ENCODE data around the gene PAX3.

The PAX3 gene

GRCh38 chr2:222310747-222311318 lies 12.0 kb upstream of the PAX3 start:
- no peak for DNase-seq (ENCODE audit: low read depth in 2 of 2)

- no peak for DNase-seq (ENCODE audit: low read depth in 2 of 2)
Measured at GRCh38 chr2:222309766-222310165, 11.0 kb upstream of the PAX3 start.

- no peak for DNase-seq (ENCODE audit: low read depth in 2 of 2)
Measured at GRCh38 chr2:222309361-222309760, 10.6 kb upstream of the PAX3 start.

- DNase-seq (ENCODE audit: low read depth in 2 of 2) = no peak
Measured at GRCh38 chr2:222307978-222308730, 9.4 kb upstream of the PAX3 start.

GRCh38 chr2:222307143-222307756 lies 8.5 kb upstream of the PAX3 start:
- DNase-seq (ENCODE audit: low read depth in 2 of 2) = no peak

- no peak for DNase-seq (ENCODE audit: low read depth in 2 of 2)
Measured at GRCh38 chr2:222306393-222307142, 7.8 kb upstream of the PAX3 start.

GRCh38 chr2:222305516-222306392 lies 7.0 kb upstream of the PAX3 start:
- no peak for DNase-seq (ENCODE audit: low read depth in 2 of 2)

- no peak for DNase-seq (ENCODE audit: low read depth in 2 of 2)
Measured at GRCh38 chr2:222304737-222305515, 6.1 kb upstream of the PAX3 start.

GRCh38 chr2:222303828-222304736 lies 5.3 kb upstream of the PAX3 start:
- DNase-seq (ENCODE audit: low read depth in 2 of 2) = no peak

GRCh38 chr2:222303045-222303827 lies 4.4 kb upstream of the PAX3 start:
- DNase-seq (ENCODE audit: low read depth in 2 of 2) = no peak

GRCh38 chr2:222302178-222303018 lies 3.6 kb upstream of the PAX3 start:
- no peak for DNase-seq (ENCODE audit: low read depth in 2 of 2)

GRCh38 chr2:222301796-222302118 lies 3.0 kb upstream of the PAX3 start:
- DNase-seq (ENCODE audit: low read depth in 2 of 2) = no peak

GRCh38 chr2:222301053-222301795 lies 2.4 kb upstream of the PAX3 start:
- no peak for DNase-seq (ENCODE audit: low read depth in 2 of 2)

GRCh38 chr2:222300726-222301052 lies 1.9 kb upstream of the PAX3 start:
- DNase-seq (ENCODE audit: low read depth in 2 of 2) = no peak

GRCh38 chr2:222299906-222300725 lies 1.3 kb upstream of the PAX3 start:
- no peak for DNase-seq (ENCODE audit: low read depth in 2 of 2)

- DNase-seq (ENCODE audit: low read depth in 2 of 2) = no peak
Measured at GRCh38 chr2:222298001-222298310, 842 bp downstream of the PAX3 start.

GRCh38 chr2:222297600-222297935 lies 1.2 kb downstream of the PAX3 start:
- DNase-seq (ENCODE audit: low read depth in 2 of 2) = no peak
